ENCODE results near the gene TMEM72.

TMEM72 gene

DNA sequence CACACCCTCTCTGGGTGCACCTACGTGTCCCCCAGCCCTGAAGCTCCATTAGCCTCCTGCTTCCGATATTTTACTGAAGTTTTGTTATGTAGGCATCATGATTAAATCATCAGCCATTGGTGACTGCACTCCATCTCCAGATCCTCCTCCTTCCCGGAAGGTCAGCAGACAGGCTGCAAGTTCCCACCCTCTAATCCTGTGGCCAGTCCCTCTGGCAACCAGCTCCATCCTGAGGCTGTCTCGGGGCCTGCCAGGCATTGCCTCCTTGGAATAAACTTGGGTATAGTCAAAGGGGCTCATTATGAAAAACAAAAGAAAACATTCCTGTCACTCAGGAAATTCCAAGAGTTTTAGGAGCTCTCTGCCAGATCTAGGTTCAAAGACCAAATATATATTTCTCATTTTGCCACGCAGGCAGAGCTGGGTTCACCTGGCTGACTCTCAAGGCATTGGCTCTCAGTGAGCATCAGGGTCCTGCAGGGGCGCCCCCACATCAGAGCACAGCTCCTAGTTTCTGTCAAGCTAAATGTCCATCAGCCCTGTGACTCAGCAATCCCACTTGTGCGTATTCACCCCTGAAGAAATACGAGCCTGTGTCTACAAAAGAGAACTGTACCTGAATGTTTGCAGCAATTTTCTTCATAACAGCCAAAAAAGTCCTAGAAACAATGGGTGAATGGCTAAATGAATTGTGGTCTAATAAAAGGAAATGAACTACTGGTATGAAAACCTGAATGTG lies 27.4 kb upstream of the TMEM72 start:
- Histone ChIP-seq H3K4me3 (ENCODE audit: insufficient read depth, low read length, poor library complexity, severe bottlenecking) (no peak overlapping the region), H3K79me2 (ENCODE audit: insufficient read depth, low read length) (no peaks in the 10 kb centered on the region), H3K36me3 (ENCODE audit: low read length) (no peaks in the 10 kb centered on the region), H3F3A (ENCODE audit: insufficient read depth) (no peaks in the 10 kb centered on the region), H3K9me3 (ENCODE audit: insufficient read depth, low read length) (no peaks in the 10 kb centered on the region), H3K27ac (ENCODE audit: low read depth, low read length) (no peak overlapping the region), H2AFZ (ENCODE audit: low read depth, low read length, severe bottlenecking) (no peak overlapping the region), H3K27me3 (ENCODE audit: low read length) (no peaks in the 10 kb centered on the region), H3K9me2 (replicated peaks; ENCODE audit: insufficient read depth, low read length) (no peaks in the 10 kb centered on the region), H3K9ac (ENCODE audit: low read length) (no peak overlapping the region), H3K4me2 (ENCODE audit: low read depth, low read length, poor library complexity, severe bottlenecking) (no peak overlapping the region), H4K20me1 (ENCODE audit: low read depth, low read length) (no peaks in the 10 kb centered on the region)
- no peak for TF ChIP-seq EZH2phosphoT487 (conservative IDR thresholded peaks at IDR 0.05; ENCODE audit: low read length)
- TF ChIP-seq, protein P1, sequence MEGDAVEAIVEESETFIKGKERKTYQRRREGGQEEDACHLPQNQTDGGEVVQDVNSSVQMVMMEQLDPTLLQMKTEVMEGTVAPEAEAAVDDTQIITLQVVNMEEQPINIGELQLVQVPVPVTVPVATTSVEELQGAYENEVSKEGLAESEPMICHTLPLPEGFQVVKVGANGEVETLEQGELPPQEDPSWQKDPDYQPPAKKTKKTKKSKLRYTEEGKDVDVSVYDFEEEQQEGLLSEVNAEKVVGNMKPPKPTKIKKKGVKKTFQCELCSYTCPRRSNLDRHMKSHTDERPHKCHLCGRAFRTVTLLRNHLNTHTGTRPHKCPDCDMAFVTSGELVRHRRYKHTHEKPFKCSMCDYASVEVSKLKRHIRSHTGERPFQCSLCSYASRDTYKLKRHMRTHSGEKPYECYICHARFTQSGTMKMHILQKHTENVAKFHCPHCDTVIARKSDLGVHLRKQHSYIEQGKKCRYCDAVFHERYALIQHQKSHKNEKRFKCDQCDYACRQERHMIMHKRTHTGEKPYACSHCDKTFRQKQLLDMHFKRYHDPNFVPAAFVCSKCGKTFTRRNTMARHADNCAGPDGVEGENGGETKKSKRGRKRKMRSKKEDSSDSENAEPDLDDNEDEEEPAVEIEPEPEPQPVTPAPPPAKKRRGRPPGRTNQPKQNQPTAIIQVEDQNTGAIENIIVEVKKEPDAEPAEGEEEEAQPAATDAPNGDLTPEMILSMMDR (IDR thresholded peaks at IDR 0.05; ENCODE audit: insufficient read depth, low read length, poor library complexity, severe bottlenecking), result no peak

DNA sequence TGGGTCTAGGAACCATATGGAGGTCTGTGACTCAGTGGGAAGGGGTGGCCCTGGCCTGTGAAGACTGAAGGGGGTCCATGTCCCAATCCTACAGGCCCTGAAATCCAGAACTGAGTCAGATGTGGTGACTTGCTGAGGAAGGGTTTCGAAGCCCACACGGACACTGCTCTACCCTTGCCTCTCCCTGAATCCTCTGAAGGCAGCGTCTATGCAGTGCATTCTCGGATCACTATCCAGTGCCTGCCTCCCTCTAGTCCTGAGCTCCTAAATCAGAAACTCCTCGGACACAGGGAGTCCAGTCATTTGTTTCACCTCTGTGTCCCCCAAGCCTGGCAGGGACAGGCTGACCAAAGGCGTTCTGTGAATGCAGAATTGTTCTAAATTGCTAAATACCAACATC lies 25.4 kb upstream of the TMEM72 start:
- H3K36me3 ChIP-seq (ENCODE audit: low read length), result no peaks in the 10 kb centered on the region
- TF ChIP-seq EZH2phosphoT487 (conservative IDR thresholded peaks at IDR 0.05; ENCODE audit: low read length), result no peak
- TF ChIP-seq, protein P1 (IDR thresholded peaks at IDR 0.05; ENCODE audit: insufficient read depth, low read length, poor library complexity, severe bottlenecking), result no peak
- no peaks in the 10 kb centered on the region for H3F3A ChIP-seq (ENCODE audit: insufficient read depth)
- no peak overlapping the region for H3K4me2 ChIP-seq (ENCODE audit: low read depth, low read length, poor library complexity, severe bottlenecking)
- no peaks in the 10 kb centered on the region for H4K20me1 ChIP-seq (ENCODE audit: low read depth, low read length)
- H3K9ac ChIP-seq (ENCODE audit: low read length), result no peak overlapping the region
- no peak overlapping the region for H3K4me3 ChIP-seq (ENCODE audit: insufficient read depth, low read length, poor library complexity, severe bottlenecking)
- no peak overlapping the region for H2AFZ ChIP-seq (ENCODE audit: low read depth, low read length, severe bottlenecking)
- no peaks in the 10 kb centered on the region for H3K9me3 ChIP-seq (ENCODE audit: insufficient read depth, low read length)
- H3K27me3 ChIP-seq (ENCODE audit: low read length), result no peaks in the 10 kb centered on the region
- H3K79me2 ChIP-seq (ENCODE audit: insufficient read depth, low read length), result no peaks in the 10 kb centered on the region
- H3K9me2 ChIP-seq (replicated peaks; ENCODE audit: insufficient read depth, low read length), result no peaks in the 10 kb centered on the region
- no peak overlapping the region for H3K27ac ChIP-seq (ENCODE audit: low read depth, low read length)

DNA sequence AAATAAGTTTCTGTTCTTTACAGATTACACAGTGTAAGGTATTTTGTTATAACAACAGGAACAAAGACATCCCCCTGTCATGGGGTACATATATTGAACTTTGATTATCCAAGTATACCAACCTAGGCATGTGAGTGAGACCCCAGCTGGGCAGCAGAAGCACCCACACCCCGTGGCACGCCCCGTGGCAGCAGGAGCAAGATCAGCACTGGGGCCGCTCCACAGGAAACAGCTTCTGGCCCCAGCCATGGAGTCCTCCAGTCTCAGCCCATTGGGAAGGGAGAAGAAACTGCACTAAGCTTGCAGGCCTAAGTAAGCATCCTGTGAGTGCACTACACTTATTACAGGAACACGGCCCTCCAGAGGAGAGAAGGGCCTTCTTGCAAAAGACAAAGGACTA lies 24.2 kb upstream of the TMEM72 start:
- no peaks in the 10 kb centered on the region for H3K27me3 ChIP-seq (ENCODE audit: low read length)
- no peak overlapping the region for H3K4me2 ChIP-seq (ENCODE audit: low read depth, low read length, poor library complexity, severe bottlenecking)
- no peak overlapping the region for H3K4me3 ChIP-seq (ENCODE audit: insufficient read depth, low read length, poor library complexity, severe bottlenecking)
- H3K9me3 ChIP-seq (ENCODE audit: insufficient read depth, low read length), result no peaks in the 10 kb centered on the region
- H3F3A ChIP-seq (ENCODE audit: insufficient read depth), result no peaks in the 10 kb centered on the region
- no peak overlapping the region for H2AFZ ChIP-seq (ENCODE audit: low read depth, low read length, severe bottlenecking)
- no peak overlapping the region for H3K9ac ChIP-seq (ENCODE audit: low read length)
- no peaks in the 10 kb centered on the region for H4K20me1 ChIP-seq (ENCODE audit: low read depth, low read length)
- TF ChIP-seq, protein P1 (IDR thresholded peaks at IDR 0.05; ENCODE audit: insufficient read depth, low read length, poor library complexity, severe bottlenecking), result no peak
- TF ChIP-seq EZH2phosphoT487 (conservative IDR thresholded peaks at IDR 0.05; ENCODE audit: low read length), result no peak
- no peaks in the 10 kb centered on the region for H3K9me2 ChIP-seq (replicated peaks; ENCODE audit: insufficient read depth, low read length)
- no peaks in the 10 kb centered on the region for H3K79me2 ChIP-seq (ENCODE audit: insufficient read depth, low read length)
- H3K36me3 ChIP-seq (ENCODE audit: low read length), result no peaks in the 10 kb centered on the region
- H3K27ac ChIP-seq (ENCODE audit: low read depth, low read length), result no peak overlapping the region

Data from SU-DHL-6 (cell line).